Astrocyte of the cerebellum (primary cell): Measurements from ENCODE around the gene RNF149.

Experiments
- DNase-seq: peaks from one replicate; pipeline ENCODE4 v3.0.0-alpha.2; 2011; ENCODE audit warnings: low read depth
- H3K4me3 ChIP-seq: 2 replicates; pipeline ENCODE4 v1.5.1; 2011; ENCODE audit warnings: mild to moderate bottlenecking, low read depth, low read length, moderate library complexity
- in situ Hi-C: cut with HindIII; loops from 2 replicates; pipeline ENCODE4 v1.10.0; 2017; ENCODE audit warnings: low sequenced_read_pairs
- TF ChIP-seq, protein P1 (sequence below): IDR thresholded peaks from 2 replicates; pipeline ENCODE4 v1.5.1; 2012; ENCODE audit warnings: low read length, low read depth, moderate library complexity, mild to moderate bottlenecking; ENCODE audit errors: missing control alignments

Gene RNF149

DNA sequence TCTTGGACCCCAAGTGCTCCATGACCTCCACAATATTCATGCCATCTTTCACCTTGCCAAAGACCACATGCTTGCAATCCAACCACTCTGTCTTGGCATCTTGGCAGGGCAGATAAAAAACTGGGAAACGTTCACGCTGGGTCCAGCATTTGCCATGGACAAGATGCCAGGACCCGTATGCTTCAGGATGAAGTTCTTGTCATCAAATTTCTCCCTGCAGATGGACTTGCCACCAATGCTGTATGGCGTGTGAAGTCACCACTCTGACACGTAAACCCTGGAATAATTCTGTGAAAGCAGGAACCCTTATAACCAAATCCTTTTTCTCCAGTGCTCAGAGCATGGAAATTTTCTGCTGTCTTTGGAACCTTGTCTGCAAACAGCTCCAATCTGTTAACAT, 34.4 kb downstream of the RNF149 start:
- H3K4me3 ChIP-seq = no peak overlapping the region
- in situ Hi-C loops = no loop called here
- TF ChIP-seq, protein P1, sequence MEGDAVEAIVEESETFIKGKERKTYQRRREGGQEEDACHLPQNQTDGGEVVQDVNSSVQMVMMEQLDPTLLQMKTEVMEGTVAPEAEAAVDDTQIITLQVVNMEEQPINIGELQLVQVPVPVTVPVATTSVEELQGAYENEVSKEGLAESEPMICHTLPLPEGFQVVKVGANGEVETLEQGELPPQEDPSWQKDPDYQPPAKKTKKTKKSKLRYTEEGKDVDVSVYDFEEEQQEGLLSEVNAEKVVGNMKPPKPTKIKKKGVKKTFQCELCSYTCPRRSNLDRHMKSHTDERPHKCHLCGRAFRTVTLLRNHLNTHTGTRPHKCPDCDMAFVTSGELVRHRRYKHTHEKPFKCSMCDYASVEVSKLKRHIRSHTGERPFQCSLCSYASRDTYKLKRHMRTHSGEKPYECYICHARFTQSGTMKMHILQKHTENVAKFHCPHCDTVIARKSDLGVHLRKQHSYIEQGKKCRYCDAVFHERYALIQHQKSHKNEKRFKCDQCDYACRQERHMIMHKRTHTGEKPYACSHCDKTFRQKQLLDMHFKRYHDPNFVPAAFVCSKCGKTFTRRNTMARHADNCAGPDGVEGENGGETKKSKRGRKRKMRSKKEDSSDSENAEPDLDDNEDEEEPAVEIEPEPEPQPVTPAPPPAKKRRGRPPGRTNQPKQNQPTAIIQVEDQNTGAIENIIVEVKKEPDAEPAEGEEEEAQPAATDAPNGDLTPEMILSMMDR = no peak
- DNase-seq = no peak

DNA sequence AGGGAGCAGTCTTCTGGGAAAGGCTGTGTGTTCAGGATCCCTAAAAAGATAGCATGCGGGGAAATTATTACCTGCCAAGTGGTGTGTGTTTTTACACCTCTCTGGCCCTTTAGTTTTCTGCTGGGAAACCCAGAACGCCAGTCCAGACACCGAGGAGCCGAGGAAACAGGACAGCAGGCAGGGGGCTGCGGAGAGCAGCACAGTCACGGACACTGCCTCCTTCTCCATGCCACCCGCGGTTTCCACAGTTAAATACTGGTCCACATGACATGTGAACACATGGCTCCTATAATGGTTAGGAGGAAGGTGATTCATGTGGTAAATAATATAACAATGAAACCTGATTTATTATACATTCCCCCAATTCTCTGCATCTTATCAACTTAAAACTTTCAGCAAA, 35.4 kb downstream of the RNF149 start:
- in situ Hi-C loops = no loop called here
- H3K4me3 ChIP-seq = no peak overlapping the region
- TF ChIP-seq, protein P1 = no peak
- DNase-seq = no peak

GRCh38 chr2:101272045-101272784, 36.3 kb downstream of the RNF149 start:
- no peak overlapping the region for H3K4me3 ChIP-seq
- in situ Hi-C loops = no loop called here
- TF ChIP-seq, protein P1 = no peak
- no peak for DNase-seq

DNA sequence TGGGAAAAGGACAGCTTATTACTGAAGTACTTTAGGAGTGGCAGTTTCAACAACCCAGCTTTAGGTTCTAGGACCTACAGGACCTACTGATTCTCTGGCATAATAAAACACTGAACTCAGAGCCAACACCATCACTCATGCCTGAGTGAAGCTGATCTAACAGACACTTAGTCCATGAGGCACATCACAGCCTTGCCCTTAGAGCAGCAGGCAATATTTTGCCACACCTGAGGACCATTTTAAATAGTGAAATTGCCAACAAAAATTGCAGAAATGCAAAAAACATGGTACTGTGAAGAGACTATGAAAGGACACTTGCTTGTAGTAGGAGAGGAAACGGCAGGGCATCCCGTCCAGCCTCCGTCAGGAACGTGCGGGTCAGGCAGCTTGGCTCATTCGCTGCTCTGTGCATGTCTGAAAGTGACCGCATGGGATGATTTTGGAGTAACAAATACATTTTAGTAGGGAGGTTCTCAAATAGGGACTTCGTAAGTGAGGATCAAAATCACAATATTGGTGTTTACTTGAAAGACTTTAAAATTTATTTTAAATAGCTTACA, 37.7 kb downstream of the RNF149 start:
- no peak overlapping the region for H3K4me3 ChIP-seq
- TF ChIP-seq, protein P1 = no peak
- DNase-seq = no peak
- in situ Hi-C loops = no loop called here

DNA sequence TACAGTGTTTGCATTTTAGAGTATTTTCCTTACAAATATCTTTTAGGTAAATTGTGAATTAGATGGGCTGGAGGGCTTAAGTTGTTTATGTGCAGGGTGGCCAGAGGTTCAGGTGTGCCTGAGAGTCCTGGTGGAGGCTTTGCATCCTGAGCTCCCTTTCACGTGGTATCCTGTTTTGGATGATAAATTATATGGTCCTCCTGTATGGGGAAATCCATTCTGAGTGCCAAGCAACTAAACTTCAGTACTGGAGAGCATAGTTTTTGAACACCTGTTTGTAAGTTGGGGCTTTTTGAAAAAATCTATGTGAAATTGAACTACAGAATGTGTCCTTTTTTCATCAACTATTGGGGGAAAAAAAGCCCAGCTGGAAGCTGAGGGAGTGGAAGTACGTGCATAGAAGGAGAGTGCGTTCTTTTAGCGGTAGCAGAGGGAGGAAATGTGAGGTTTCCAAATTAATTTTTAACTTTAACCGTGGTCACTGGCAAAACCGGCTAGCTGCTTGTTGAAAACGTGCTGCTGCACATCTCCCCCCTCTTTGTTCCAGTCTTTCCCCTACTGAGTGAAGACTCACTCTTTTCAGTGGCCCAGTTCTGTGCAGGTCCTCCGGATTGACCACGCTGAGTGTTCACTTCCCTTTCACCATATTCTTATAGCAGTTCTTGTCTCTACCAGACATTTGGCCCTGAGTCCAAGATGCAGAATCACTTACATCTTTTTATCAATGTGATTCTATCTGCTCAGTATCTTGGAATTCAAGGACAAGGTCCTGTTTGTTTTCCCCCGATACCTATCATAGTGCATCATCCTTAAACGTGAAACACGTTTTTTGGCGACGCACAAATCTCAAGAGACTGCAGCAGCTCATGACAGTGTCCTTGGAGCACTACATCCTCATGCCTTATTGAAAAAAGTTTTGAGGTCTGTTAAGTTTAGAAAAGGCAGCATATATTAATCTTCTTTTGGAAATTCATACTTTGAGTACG, 40.5 kb downstream of the RNF149 start:
- in situ Hi-C loops = no loop called here
- DNase-seq = no peak
- TF ChIP-seq, protein P1 = no peak
- H3K4me3 ChIP-seq = no peak overlapping the region

DNA sequence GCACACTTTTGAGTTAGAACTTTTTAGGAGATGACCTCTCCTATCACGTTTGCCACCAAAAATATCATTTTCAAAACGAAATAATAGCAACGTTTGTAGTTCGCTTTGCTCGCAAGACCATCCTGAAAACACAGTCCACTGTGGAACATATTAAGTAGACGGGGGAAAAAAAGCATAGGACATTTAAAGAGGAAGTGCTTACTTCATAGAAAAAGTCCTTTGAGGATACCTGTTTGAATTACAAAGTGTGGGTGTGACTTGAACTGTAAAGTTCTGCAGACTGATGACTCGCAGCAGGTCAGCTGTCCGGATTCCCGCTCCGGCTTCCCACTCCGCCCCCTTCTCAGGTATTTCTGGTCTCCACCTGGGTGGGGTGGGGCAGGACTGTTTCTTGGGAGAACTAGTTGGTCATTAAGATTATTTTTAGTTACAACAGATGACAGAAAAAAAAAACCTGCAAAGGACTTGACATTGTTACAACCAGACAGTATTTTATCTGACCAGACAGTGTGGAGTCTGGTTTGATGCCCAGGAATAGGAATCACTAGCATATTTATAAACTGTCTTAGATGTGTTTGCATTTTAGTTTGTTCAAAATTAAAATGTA, 42.5 kb downstream of the RNF149 start:
- TF ChIP-seq, protein P1 = no peak
- in situ Hi-C loops = no loop called here
- no peak overlapping the region for H3K4me3 ChIP-seq
- no peak for DNase-seq
